ENCODE measurements around the gene DESI1. TPM values are rescaled to one million over a fixed set of nuclear protein-coding genes. Genes with fewer than 3 reads are reported as not detected.
"Not testable (repeated sequence)": the region's sequence is repeated elsewhere in the genome, so short reads cannot be mapped to it uniquely, and the experiment has no call there.

DESI1 gene
- total and polyA plus RNA-seq, 2 of the 13 experiments (the other 11 are each of a cell fraction or from before 2014, with no cell fraction given) = 21.6 to 29.2 TPM

GRCh38 chr22:41631115-41631514 is 10.3 kb upstream of the DESI1 start:
- H2AFZ ChIP-seq (ENCODE audit: low read length); H3K4me1 ChIP-seq (ENCODE audit: insufficient read depth, low read length); DNase-seq (ENCODE audit: low spot score); H4K20me1 ChIP-seq (ENCODE audit: insufficient read depth, low read length); H3K27ac ChIP-seq (ENCODE audit: extremely low read length, insufficient read depth, low read length); BruUV-seq (replicated peaks); H3K4me3 ChIP-seq (replicated peaks in 1 of 3; ENCODE audit: insufficient read depth in 1 of 3, low read depth in 2 of 3, low read length in 3 of 3); CTCF ChIA-PET (ENCODE audit: low intra/inter-chr PET ratio, low total read pairs); FAIRE-seq; H3K4me2 ChIP-seq (ENCODE audit: low read depth, low read length); in situ Hi-C loops (cut with HindIII; ENCODE audit: extremely low pct_ligation_motif_present, low pct_unique_long_range_greater_than_20kb); H3K9me3 ChIP-seq (ENCODE audit: low read length); intact Hi-C loops (cut with micrococcal nuclease; ENCODE audit: unreplicated experiment); POLR2A ChIA-PET; ATAC-seq; H3K9ac ChIP-seq (ENCODE audit: insufficient read depth, low read depth, low read length); H3K27me3 ChIP-seq (ENCODE audit: control insufficient read depth in 1 of 2, insufficient read depth in 2 of 2, low read length in 2 of 2): not testable (repeated sequence)
- TF ChIP-seq RBFOX2 (IDR thresholded peaks at IDR 0.05; ENCODE audit: low read depth, low read length) = 0 out of 2 replicates have a peak, but pooled peaks have one; percentile 34
- no CpG with 5 or more reads among the region's 28 CpGs for WGBS (ENCODE audit: low lambda C conversion rate)
- Histone ChIP-seq H3K36me3 (replicated peaks in 1 of 2; ENCODE audit: control insufficient read depth in 1 of 2, insufficient read depth in 2 of 2, low read length in 2 of 2) (peaks cover 15 to 66% of the 10 kb centered on the region in 2 experiments), H3K79me2 (ENCODE audit: insufficient read depth, low read length) (peaks cover 20% of the 10 kb centered on the region)

- FAIRE-seq = no peak
- peaks cover 44% of the 10 kb centered on the region for H3K79me2 ChIP-seq (ENCODE audit: insufficient read depth, low read length)
- intact Hi-C loops (cut with micrococcal nuclease; ENCODE audit: unreplicated experiment) = no loop called here
- TF ChIP-seq PAXIP1 (CRISPR knock-in tag; conservative IDR thresholded peaks at IDR 0.05) (peak; percentile 40), NR2F1 (CRISPR knock-in tag; IDR thresholded peaks at IDR 0.05) (peak in 1 of 2 experiments; percentile 23; a peak in 1 of 4 replicates), CEBPG (CRISPR knock-in tag; IDR thresholded peaks at IDR 0.05) (peak; percentile 52), CEBPB (IDR thresholded peaks at IDR 0.05; ENCODE audit: borderline replicate concordance, low read depth, low read length) (peak; percentile 74), SAP130 (CRISPR knock-in tag; IDR thresholded peaks at IDR 0.05; ENCODE audit: low read depth) (0 out of 2 replicates have a peak, but pooled peaks have one; percentile 14), ATF2 (CRISPR knock-in tag; IDR thresholded peaks at IDR 0.05) (no peak), NR0B2 (CRISPR knock-in tag; IDR thresholded peaks at IDR 0.05) (no peak), NFIB (CRISPR knock-in tag; IDR thresholded peaks at IDR 0.05; ENCODE audit: borderline replicate concordance) (no peak), ATF5 (CRISPR knock-in tag; IDR thresholded peaks at IDR 0.05; ENCODE audit: low read depth) (no peak), TEAD3 (CRISPR knock-in tag; optimal IDR thresholded peaks at IDR 0.05; ENCODE audit: borderline replicate concordance) (peak; percentile 48), NR2F2 (IDR thresholded peaks at IDR 0.05; ENCODE audit: borderline replicate concordance, low read depth) (no peak)
Measured at GRCh38 chr22:41625577-41625976, 4.7 kb upstream of the DESI1 start.

More at GRCh38 chr22:41625577-41625976, 4.7 kb upstream of the DESI1 start:
- WGBS (ENCODE audit: low lambda C conversion rate) = 77% methylated on average over 7 of the region's 7 CpGs
- no peak overlapping the region for H3K9ac ChIP-seq (ENCODE audit: insufficient read depth, low read depth, low read length)
- DNase-seq (ENCODE audit: low spot score) = peak; percentile 10
- H3K4me3 ChIP-seq (replicated peaks in 1 of 3; ENCODE audit: insufficient read depth in 1 of 3, low read depth in 2 of 3, low read length in 3 of 3) = no peak overlapping the region
- H3K4me2 ChIP-seq (ENCODE audit: low read depth, low read length) = 0 out of 2 replicates have a peak overlapping the region, but pooled peaks have one; percentile 27
- CTCF ChIA-PET (ENCODE audit: low intra/inter-chr PET ratio, low total read pairs) = no interaction called here
- peaks cover 31% of the 10 kb centered on the region for H3K4me1 ChIP-seq (ENCODE audit: insufficient read depth, low read length)
- no peaks in the 10 kb centered on the region; a peak in 1 of 5 replicates for H3K27me3 ChIP-seq (ENCODE audit: control insufficient read depth in 1 of 2, insufficient read depth in 2 of 2, low read length in 2 of 2)
- no peaks in the 10 kb centered on the region for H3K9me3 ChIP-seq (ENCODE audit: low read length)
- in situ Hi-C loops (cut with HindIII; ENCODE audit: extremely low pct_ligation_motif_present, low pct_unique_long_range_greater_than_20kb) = no loop called here
- POLR2A ChIA-PET = interaction anchor here (1.1 kb wide), 1 partner anchor 41 kb away, joined by 3 read pairs; no protein-coding TSS in a partner anchor
- peaks cover 9 to 48% of the 10 kb centered on the region in 2 experiments; a peak in 4 of 5 replicates for H3K36me3 ChIP-seq (replicated peaks in 1 of 2; ENCODE audit: control insufficient read depth in 1 of 2, insufficient read depth in 2 of 2, low read length in 2 of 2)
- no peak for ATAC-seq
- BruUV-seq (replicated peaks) = no TSS peak
- H3K27ac ChIP-seq (ENCODE audit: extremely low read length, insufficient read depth, low read length) = peak overlapping the region; percentile 40
- peaks cover 11% of the 10 kb centered on the region for H4K20me1 ChIP-seq (ENCODE audit: insufficient read depth, low read length)
- H2AFZ ChIP-seq (ENCODE audit: low read length) = no peak overlapping the region

Data from HepG2 (cell line).